Right atrium auricular region (tissue), 2 donors: ENCODE results near the gene OSM. TPM values are rescaled to one million over a fixed set of nuclear protein-coding genes. Genes with fewer than 3 reads are reported as not detected.

Experiments used
- DNase-seq: peaks from one replicate; pipeline ENCODE4 v3.0.0-alpha.2; 2019; ENCODE audit warnings: low spot score
- H3K27ac ChIP-seq, 2 donors: fragments of 200-600 bp; sonication (generic); 1 replicate in 1 of 2; 2 replicates in 1 of 2; pipeline ENCODE4 v1.5.1; 2016 to 2019
- H3K27me3 ChIP-seq, 2 donors: fragments of 200-600 bp; sonication (generic); one replicate each; pipeline versions ENCODE4 v1.5.1 to v1.6.0; 2017 to 2019
- H3K36me3 ChIP-seq: fragments of 200-600 bp; sonication (generic); one replicate; pipeline ENCODE4 v1.5.1; 2016
- H3K4me1 ChIP-seq, 2 donors: fragments of 200-600 bp; sonication (generic); one replicate each; pipeline versions ENCODE4 v1.5.1 to v1.6.0; 2017 to 2019
- H3K4me3 ChIP-seq, 2 donors: fragments of 200-600 bp; sonication (generic); 1 replicate in 1 of 2; 2 replicates in 1 of 2; pipeline ENCODE4 v1.5.1; 2017 to 2019; ENCODE audit warnings: mild to moderate bottlenecking in 1 of 2, moderate library complexity in 1 of 2
- H3K9me3 ChIP-seq, 2 donors: fragments of 200-600 bp; sonication (generic); one replicate each; pipeline ENCODE4 v1.5.1; 2019
- CTCF ChIP-seq, 2 donors: fragments of 200-600 bp; sonication (generic); IDR thresholded peaks; one replicate each; pipeline ENCODE4 v1.5.1; 2019; ENCODE audit warnings: antibody characterized with exemption in 2 of 2
- total RNA-seq, 2 donors: library from RNA; depleted of rRNA; stranded (reverse); fragments of >200 nt; gene quantifications; one replicate each; pipeline ENCODE4 v1.1.0, GENCODE V29; 2016

Gene OSM
- total RNA-seq, 2 donors from 2014 or later, result 0.63 to 1.6 TPM

GRCh38 chr22:30262112-30262511 is 4.5 kb downstream of the OSM start:
- TF ChIP-seq CTCF (IDR thresholded peaks at IDR 0.05), result no peak
- Histone ChIP-seq H3K9me3 (no peaks in the 10 kb centered on the region), H3K27me3 (no peaks in the 10 kb centered on the region), H3K27ac (no peak overlapping the region), H3K36me3 (no peaks in the 10 kb centered on the region), H3K4me1 (no peaks in the 10 kb centered on the region), H3K4me3 (no peak overlapping the region)
- no peak for DNase-seq

- TF ChIP-seq CTCF (IDR thresholded peaks at IDR 0.05), result no peak
- Histone ChIP-seq H3K4me3 (no peak overlapping the region), H3K27me3 (no peaks in the 10 kb centered on the region), H3K27ac (no peak overlapping the region), H3K36me3 (no peaks in the 10 kb centered on the region), H3K9me3 (no peaks in the 10 kb centered on the region), H3K4me1 (peaks cover 0 to 4% of the 10 kb centered on the region in 2 donors)
- no peak for DNase-seq
These were observed 5.5 kb downstream of the OSM start for GRCh38 chr22:30261134-30261533.

GRCh38 chr22:30260682-30261081 is 6.0 kb downstream of the OSM start:
- Histone ChIP-seq H3K4me3 (no peak overlapping the region), H3K36me3 (no peaks in the 10 kb centered on the region), H3K9me3 (no peaks in the 10 kb centered on the region), H3K27me3 (no peaks in the 10 kb centered on the region), H3K27ac (no peak overlapping the region), H3K4me1 (peaks cover 0 to 9% of the 10 kb centered on the region in 2 donors)
- no peak for DNase-seq
- TF ChIP-seq CTCF (IDR thresholded peaks at IDR 0.05), result no peak

- Histone ChIP-seq H3K4me3 (no peak overlapping the region), H3K27ac (no peak overlapping the region), H3K36me3 (no peaks in the 10 kb centered on the region), H3K27me3 (no peaks in the 10 kb centered on the region), H3K4me1 (peaks cover 0 to 9% of the 10 kb centered on the region in 2 donors), H3K9me3 (no peaks in the 10 kb centered on the region)
- no peak for DNase-seq
- TF ChIP-seq CTCF (IDR thresholded peaks at IDR 0.05), result no peak
These were observed 6.4 kb downstream of the OSM start for GRCh38 chr22:30260276-30260675.

- no peak for DNase-seq
These were observed 12.3 kb downstream of the OSM start for GRCh38 chr22:30254314-30254713.

More at GRCh38 chr22:30254314-30254713, 12.3 kb downstream of the OSM start:
- Histone ChIP-seq H3K4me3 (no peak overlapping the region), H3K27ac (no peak overlapping the region), H3K27me3 (no peaks in the 10 kb centered on the region), H3K4me1 (peaks cover 0 to 32% of the 10 kb centered on the region in 2 donors), H3K9me3 (no peaks in the 10 kb centered on the region), H3K36me3 (no peaks in the 10 kb centered on the region)
- TF ChIP-seq CTCF (IDR thresholded peaks at IDR 0.05), result no peak
